GM18873 (cell line): ENCODE data around the gene HYI.

Source experiments
- ATAC-seq: cut with Tn5 transposase; IDR thresholded peaks from one replicate; pipeline ENCODE4 v1.9.1; 2021; ENCODE audit warnings: mild to moderate bottlenecking, moderate library complexity, moderate number of reproducible peaks; ENCODE audit not compliant: unreplicated experiment, low FRiP score

The HYI gene

GRCh38 chr1:43405219-43405875 is 48.4 kb downstream of the HYI start:
- ATAC-seq: no peak

DNA sequence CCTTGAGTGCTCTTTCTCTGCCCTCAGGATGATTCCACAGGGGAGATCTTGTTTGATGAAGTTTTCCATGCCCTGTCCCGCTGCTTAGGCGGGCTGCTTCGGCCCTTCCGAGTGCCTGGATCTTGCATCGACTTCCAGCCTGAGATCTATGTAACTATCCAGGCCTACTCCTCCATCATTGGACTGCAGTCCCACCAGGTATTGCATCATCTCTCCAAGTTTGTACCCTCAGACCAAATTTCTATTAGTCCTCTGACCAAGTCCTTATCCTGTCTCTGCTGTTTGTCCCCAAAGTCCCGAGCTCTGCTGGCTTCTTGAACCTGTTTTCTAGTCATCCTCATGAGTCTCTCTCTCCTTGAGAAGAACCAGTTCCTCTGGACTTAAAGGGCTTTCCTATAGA is 49.4 kb downstream of the HYI start:
- ATAC-seq: no peak

DNA sequence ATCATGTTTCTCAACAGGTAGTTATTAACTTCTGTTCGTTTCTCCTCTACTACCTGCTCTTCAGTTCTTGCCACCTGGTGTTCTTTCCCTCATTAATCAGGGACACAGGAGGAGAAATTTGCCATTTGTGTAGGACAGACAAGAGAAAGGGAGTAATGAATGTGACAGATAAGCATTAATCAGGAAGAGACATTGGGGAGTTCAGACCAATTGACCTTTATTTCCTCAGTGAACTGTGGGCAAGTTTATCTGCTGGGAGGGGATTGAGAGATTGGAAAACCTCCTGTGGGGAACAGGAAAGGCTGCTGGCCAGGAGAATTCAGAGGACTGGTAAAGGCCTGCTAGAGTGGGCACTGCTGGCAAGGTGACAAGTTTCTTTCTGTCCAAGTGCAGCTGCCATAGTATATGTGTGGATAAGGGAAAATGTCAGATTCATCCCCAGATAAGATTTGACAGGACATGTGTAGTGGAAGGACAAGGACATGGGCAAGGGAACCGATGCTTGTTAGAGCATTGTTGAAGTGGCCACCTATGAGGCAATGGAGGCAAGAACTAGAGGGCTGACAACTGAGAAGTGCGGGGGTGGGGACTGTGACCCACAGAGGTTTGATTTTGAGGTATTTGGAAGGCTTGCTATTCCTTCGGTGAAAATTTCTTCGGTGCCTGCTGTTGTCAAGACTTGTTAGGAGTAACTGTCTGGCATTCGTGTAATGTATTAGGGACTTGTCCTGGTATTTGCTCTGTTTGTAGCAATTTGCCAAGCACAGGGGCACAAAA is 51.5 kb downstream of the HYI start:
- ATAC-seq: no peak
